NCI-H2227 (cell line): ENCODE results near the gene RAPGEF1.
"Not testable (repeated sequence)": the region's sequence is repeated elsewhere in the genome, so short reads cannot be mapped to it uniquely, and the experiment has no call there.

ENCODE experiments used
- DNase-seq: peaks from one replicate; lab custom pipeline; 2025; ENCODE audit not compliant: unreplicated experiment; lab: John Stamatoyannopoulos, UW

Gene RAPGEF1

GRCh38 chr9:131731644-131732043 lies 8.2 kb downstream of the RAPGEF1 start:
- DNase-seq: no peak

GRCh38 chr9:131731237-131731636 lies 8.6 kb downstream of the RAPGEF1 start:
- peak; percentile 4 for DNase-seq

- no peak for DNase-seq
Measured at GRCh38 chr9:131728961-131729360, 10.9 kb downstream of the RAPGEF1 start.

- no peak for DNase-seq
Measured at GRCh38 chr9:131728546-131728910, 11.3 kb downstream of the RAPGEF1 start.

GRCh38 chr9:131727795-131728545 lies 11.9 kb downstream of the RAPGEF1 start:
- no peak for DNase-seq

- DNase-seq: no peak
Measured at GRCh38 chr9:131727184-131727759, 12.6 kb downstream of the RAPGEF1 start.

GRCh38 chr9:131724683-131725082 lies 15.2 kb downstream of the RAPGEF1 start:
- DNase-seq: no peak

GRCh38 chr9:131723632-131724031 lies 16.2 kb downstream of the RAPGEF1 start:
- DNase-seq: no peak

- peak; percentile 87 for DNase-seq
Measured at GRCh38 chr9:131722255-131722654, 17.6 kb downstream of the RAPGEF1 start.

- no peak for DNase-seq
Measured at GRCh38 chr9:131721076-131721475, 18.8 kb downstream of the RAPGEF1 start.

- no peak for DNase-seq
Measured at GRCh38 chr9:131720330-131720729, 19.5 kb downstream of the RAPGEF1 start.

- no peak for DNase-seq
Measured at GRCh38 chr9:131719262-131719908, 20.5 kb downstream of the RAPGEF1 start.

- DNase-seq: no peak
Measured at GRCh38 chr9:131717719-131718460, 22.0 kb downstream of the RAPGEF1 start.

GRCh38 chr9:131715906-131716305 lies 24.0 kb downstream of the RAPGEF1 start:
- no peak for DNase-seq

- no peak for DNase-seq
Measured at GRCh38 chr9:131714821-131715220, 25.1 kb downstream of the RAPGEF1 start.

- no peak for DNase-seq
Measured at GRCh38 chr9:131714161-131714646, 25.7 kb downstream of the RAPGEF1 start.

- DNase-seq: no peak
Measured at GRCh38 chr9:131713016-131713415, 26.9 kb downstream of the RAPGEF1 start.

- DNase-seq: no peak
Measured at GRCh38 chr9:131712151-131712716, 27.6 kb downstream of the RAPGEF1 start.

- no peak for DNase-seq
Measured at GRCh38 chr9:131709771-131710431, 30.0 kb downstream of the RAPGEF1 start.

GRCh38 chr9:131709010-131709770 lies 30.7 kb downstream of the RAPGEF1 start:
- DNase-seq: not testable (repeated sequence)
